ENCODE measurements around the gene SH2D7.

SH2D7 gene

GRCh38 chr15:78092261-78093041 lies at the start of gene SH2D7:
SH2D7 (plus strand) TSS chr15:78092561; CDS start chr15:78092585, 24 bp downstream.
- H3K27ac ChIP-seq = peak within 1 kb of the TSS; percentile 26; the same call in 1 of the 2 replicates
- no peaks in the 10 kb centered on the region for H3K36me3 ChIP-seq (ENCODE audit: insufficient read depth, low read length)
- TF ChIP-seq EZH2 (IDR thresholded peaks at IDR 0.05) (no peak), FOXP2 (optimal IDR thresholded peaks at IDR 0.05; ENCODE audit: control extremely low read depth, extremely low read length, insufficient read depth) (no peak), POLR2AphosphoS5 (IDR thresholded peaks at IDR 0.05; ENCODE audit: borderline replicate concordance, low read depth, low read length) (no peak)
- DNase-seq (ENCODE audit: low read depth, low spot score) = no peak
- H3K9me3 ChIP-seq (ENCODE audit: low read depth, low read length) = no peaks in the 10 kb centered on the region
- no peak within 1 kb of the TSS for H3K9ac ChIP-seq (ENCODE audit: insufficient read length)
- no peak within 1 kb of the TSS for H3K4me3 ChIP-seq

DNA sequence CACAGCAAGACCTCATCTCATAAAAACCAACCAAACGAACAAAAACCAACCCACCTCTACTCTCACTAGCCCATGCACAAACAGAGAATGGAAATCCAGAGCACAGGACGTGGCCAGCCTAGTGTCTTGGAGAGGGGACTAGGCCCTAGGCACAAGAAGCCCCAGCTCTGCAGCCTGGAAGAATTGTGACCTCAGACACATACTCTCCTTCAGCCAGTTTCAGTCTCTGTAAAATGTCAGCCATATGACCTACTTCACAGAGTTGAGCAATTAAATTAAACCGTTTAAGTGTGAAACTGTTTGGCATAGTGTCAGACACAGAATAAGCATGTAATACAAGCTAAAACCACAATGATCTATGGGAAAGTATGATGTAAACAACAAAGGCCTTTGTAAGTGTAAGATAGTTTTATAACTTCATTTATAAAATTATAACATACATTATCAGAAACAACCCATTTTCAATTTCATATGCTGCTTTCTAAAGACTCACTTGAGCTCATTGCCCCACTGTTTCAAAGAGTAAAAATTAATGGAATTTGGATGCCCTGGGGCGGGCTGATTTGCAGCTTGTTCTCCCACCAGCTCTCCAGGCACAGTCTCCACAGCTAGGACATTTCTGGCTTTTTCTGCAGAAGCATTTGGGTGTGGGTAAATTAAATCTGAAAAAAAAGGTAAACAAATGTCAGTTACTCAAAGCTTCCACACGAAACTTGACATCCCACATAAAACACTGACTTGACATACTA lies 47.8 kb upstream of the SH2D7 start:
- Histone ChIP-seq H3K9ac (ENCODE audit: insufficient read length) (peak overlapping the region; percentile 1), H3K36me3 (ENCODE audit: insufficient read depth, low read length) (peaks cover 62% of the 10 kb centered on the region), H3K27ac (peak overlapping the region; percentile 85), H3K4me3 (peak overlapping the region; percentile 52), H3K9me3 (ENCODE audit: low read depth, low read length) (no peaks in the 10 kb centered on the region)
- TF ChIP-seq EZH2 (IDR thresholded peaks at IDR 0.05) = no peak
- no peak for TF ChIP-seq FOXP2 (optimal IDR thresholded peaks at IDR 0.05; ENCODE audit: control extremely low read depth, extremely low read length, insufficient read depth)
- TF ChIP-seq POLR2AphosphoS5 (IDR thresholded peaks at IDR 0.05; ENCODE audit: borderline replicate concordance, low read depth, low read length) = peak; percentile 49; the same call in 1 of the 2 replicates
- DNase-seq (ENCODE audit: low read depth, low spot score) = peak; percentile 48

GRCh38 chr15:78045189-78045588 lies 47.2 kb upstream of the SH2D7 start:
- Histone ChIP-seq H3K9ac (ENCODE audit: insufficient read length) (peak overlapping the region; percentile 1), H3K27ac (peak overlapping the region; percentile 85), H3K36me3 (ENCODE audit: insufficient read depth, low read length) (peaks cover 62% of the 10 kb centered on the region), H3K4me3 (no peak overlapping the region), H3K9me3 (ENCODE audit: low read depth, low read length) (no peaks in the 10 kb centered on the region)
- DNase-seq (ENCODE audit: low read depth, low spot score) = no peak
- no peak for TF ChIP-seq FOXP2 (optimal IDR thresholded peaks at IDR 0.05; ENCODE audit: control extremely low read depth, extremely low read length, insufficient read depth)
- TF ChIP-seq EZH2 (IDR thresholded peaks at IDR 0.05) = no peak
- no peak for TF ChIP-seq POLR2AphosphoS5 (IDR thresholded peaks at IDR 0.05; ENCODE audit: borderline replicate concordance, low read depth, low read length)

GRCh38 chr15:78046796-78047341 lies 45.5 kb upstream of the SH2D7 start:
- H3K9me3 ChIP-seq (ENCODE audit: low read depth, low read length) = no peaks in the 10 kb centered on the region
- TF ChIP-seq FOXP2 (optimal IDR thresholded peaks at IDR 0.05; ENCODE audit: control extremely low read depth, extremely low read length, insufficient read depth) (no peak), EZH2 (IDR thresholded peaks at IDR 0.05) (no peak), POLR2AphosphoS5 (IDR thresholded peaks at IDR 0.05; ENCODE audit: borderline replicate concordance, low read depth, low read length) (no peak)
- no peak overlapping the region for H3K4me3 ChIP-seq
- H3K9ac ChIP-seq (ENCODE audit: insufficient read length) = peak overlapping the region; percentile 12
- DNase-seq (ENCODE audit: low read depth, low spot score) = no peak
- H3K27ac ChIP-seq = peak overlapping the region; percentile 96
- peaks cover 67% of the 10 kb centered on the region for H3K36me3 ChIP-seq (ENCODE audit: insufficient read depth, low read length)

DNA sequence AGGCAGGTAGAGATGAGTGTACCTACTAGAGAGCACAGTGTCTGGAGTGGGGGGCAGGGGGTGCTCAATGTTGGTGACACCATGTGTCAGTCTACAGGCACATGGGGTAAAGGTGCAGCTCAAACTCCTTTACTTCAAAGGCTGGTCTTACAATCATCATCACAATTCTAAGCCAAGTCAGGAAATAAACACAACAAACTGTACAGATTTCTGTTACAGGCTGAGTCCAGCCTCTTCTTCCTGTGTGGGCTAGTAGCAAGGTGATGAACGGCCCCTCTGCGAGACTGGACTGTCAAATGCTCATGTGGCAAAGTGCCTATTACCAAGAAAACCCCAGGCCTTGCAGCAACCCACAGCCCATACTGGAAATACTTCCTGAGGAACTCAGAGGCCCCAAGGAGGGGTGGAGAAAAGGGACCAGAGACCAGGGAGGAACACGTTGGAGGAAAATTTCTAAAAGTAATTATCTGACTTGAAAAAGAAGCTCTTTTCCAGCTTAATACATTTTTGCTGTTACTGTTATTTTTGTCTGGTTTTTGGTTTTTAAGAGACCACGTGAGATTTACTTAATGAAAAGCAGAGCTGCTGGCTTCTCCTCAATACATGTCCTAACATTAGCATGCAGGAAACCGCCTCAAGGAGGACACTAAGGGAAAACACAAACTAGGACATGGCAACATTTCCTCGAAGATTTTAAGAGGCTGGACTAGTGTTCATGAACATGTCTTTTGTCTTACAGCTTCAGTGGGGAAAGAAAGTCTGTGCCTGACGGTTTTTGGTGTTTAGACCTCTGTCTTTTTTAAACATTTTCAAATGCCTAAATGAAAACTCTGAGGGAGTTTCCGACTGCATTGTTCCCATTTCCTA lies 44.4 kb upstream of the SH2D7 start:
- Histone ChIP-seq H3K9ac (ENCODE audit: insufficient read length) (peak overlapping the region; percentile 4), H3K27ac (peak overlapping the region; percentile 96), H3K36me3 (ENCODE audit: insufficient read depth, low read length) (peaks cover 66% of the 10 kb centered on the region), H3K4me3 (peak overlapping the region; percentile 60), H3K9me3 (ENCODE audit: low read depth, low read length) (no peaks in the 10 kb centered on the region)
- DNase-seq (ENCODE audit: low read depth, low spot score) = peak; percentile 56
- TF ChIP-seq FOXP2 (optimal IDR thresholded peaks at IDR 0.05; ENCODE audit: control extremely low read depth, extremely low read length, insufficient read depth) (no peak), POLR2AphosphoS5 (IDR thresholded peaks at IDR 0.05; ENCODE audit: borderline replicate concordance, low read depth, low read length) (no peak; the same call in 1 of the 2 replicates), EZH2 (IDR thresholded peaks at IDR 0.05) (no peak)

DNA sequence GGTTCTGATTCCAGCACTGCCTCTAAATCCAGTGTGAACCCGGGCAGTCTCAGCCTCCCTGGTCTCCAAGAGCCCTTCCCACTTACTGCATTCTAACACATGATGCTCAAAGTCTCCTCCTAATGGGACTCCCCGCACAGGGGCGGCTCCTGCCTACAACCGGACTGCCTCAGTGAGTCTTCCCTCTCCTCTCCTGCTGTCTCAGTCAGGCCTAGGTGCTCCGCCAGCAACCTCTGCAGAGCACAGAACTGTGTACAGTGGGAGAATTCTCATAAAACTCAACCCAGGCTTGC lies 43.8 kb upstream of the SH2D7 start:
- Histone ChIP-seq H3K9ac (ENCODE audit: insufficient read length) (peak overlapping the region; percentile 4), H3K27ac (peak overlapping the region; percentile 96), H3K4me3 (peak overlapping the region; percentile 60), H3K36me3 (ENCODE audit: insufficient read depth, low read length) (peaks cover 66% of the 10 kb centered on the region), H3K9me3 (ENCODE audit: low read depth, low read length) (no peaks in the 10 kb centered on the region)
- TF ChIP-seq EZH2 (IDR thresholded peaks at IDR 0.05) (no peak), POLR2AphosphoS5 (IDR thresholded peaks at IDR 0.05; ENCODE audit: borderline replicate concordance, low read depth, low read length) (no peak), FOXP2 (optimal IDR thresholded peaks at IDR 0.05; ENCODE audit: control extremely low read depth, extremely low read length, insufficient read depth) (no peak)
- no peak for DNase-seq (ENCODE audit: low read depth, low spot score)

GRCh38 chr15:78049691-78050440 lies 42.5 kb upstream of the SH2D7 start:
- Histone ChIP-seq H3K9ac (ENCODE audit: insufficient read length) (no peak overlapping the region), H3K9me3 (ENCODE audit: low read depth, low read length) (no peaks in the 10 kb centered on the region), H3K36me3 (ENCODE audit: insufficient read depth, low read length) (peaks cover 66% of the 10 kb centered on the region), H3K27ac (peak overlapping the region; percentile 77; the same call in 1 of the 2 replicates), H3K4me3 (no peak overlapping the region)
- no peak for TF ChIP-seq FOXP2 (optimal IDR thresholded peaks at IDR 0.05; ENCODE audit: control extremely low read depth, extremely low read length, insufficient read depth)
- no peak for TF ChIP-seq EZH2 (IDR thresholded peaks at IDR 0.05)
- TF ChIP-seq POLR2AphosphoS5 (IDR thresholded peaks at IDR 0.05; ENCODE audit: borderline replicate concordance, low read depth, low read length) = no peak
- no peak for DNase-seq (ENCODE audit: low read depth, low spot score)

All from SK-N-MC (cell line).